ENCODE measurements around the gene TSPAN5. TPM values are rescaled to one million over a fixed set of nuclear protein-coding genes. Genes with fewer than 3 reads are reported as not detected.

The TSPAN5 gene
- total RNA-seq, 1 donor from 2014 or later = 21.8 TPM

GRCh38 chr4:98641376-98641775 is 17.0 kb downstream of the TSPAN5 start:
- H3K4me1 Mint-ChIP-seq (ENCODE audit: unreplicated experiment) = peaks cover 12% of the 10 kb centered on the region
- H3K36me3 Mint-ChIP-seq (ENCODE audit: low read depth, unreplicated experiment) = no peaks in the 10 kb centered on the region
- no peaks in the 10 kb centered on the region for H3K9me3 Mint-ChIP-seq (ENCODE audit: unreplicated experiment)
- H3K4me3 Mint-ChIP-seq (ENCODE audit: unreplicated experiment) = no peak overlapping the region
- H3K27me3 Mint-ChIP-seq (ENCODE audit: unreplicated experiment) = no peaks in the 10 kb centered on the region
- TF ChIP-seq CTCF (IDR thresholded peaks at IDR 0.05; ENCODE audit: unreplicated experiment) = no peak
- H3K27ac Mint-ChIP-seq (ENCODE audit: unreplicated experiment) = no peak overlapping the region
- no peak for DNase-seq (ENCODE audit: low spot score)

- H3K27ac Mint-ChIP-seq (ENCODE audit: unreplicated experiment) = no peak overlapping the region
- DNase-seq (ENCODE audit: low spot score) = no peak
- H3K27me3 Mint-ChIP-seq (ENCODE audit: unreplicated experiment) = no peaks in the 10 kb centered on the region
- no peaks in the 10 kb centered on the region for H3K36me3 Mint-ChIP-seq (ENCODE audit: low read depth, unreplicated experiment)
- H3K4me3 Mint-ChIP-seq (ENCODE audit: unreplicated experiment) = no peak overlapping the region
- no peaks in the 10 kb centered on the region for H3K9me3 Mint-ChIP-seq (ENCODE audit: unreplicated experiment)
- H3K4me1 Mint-ChIP-seq (ENCODE audit: unreplicated experiment) = peaks cover 6% of the 10 kb centered on the region
- TF ChIP-seq CTCF (IDR thresholded peaks at IDR 0.05; ENCODE audit: unreplicated experiment) = no peak
Measured at GRCh38 chr4:98639523-98639922, 18.9 kb downstream of the TSPAN5 start.

GRCh38 chr4:98639108-98639507 is 19.3 kb downstream of the TSPAN5 start:
- no peak overlapping the region for H3K4me3 Mint-ChIP-seq (ENCODE audit: unreplicated experiment)
- peaks cover 4% of the 10 kb centered on the region for H3K4me1 Mint-ChIP-seq (ENCODE audit: unreplicated experiment)
- no peak for DNase-seq (ENCODE audit: low spot score)
- TF ChIP-seq CTCF (IDR thresholded peaks at IDR 0.05; ENCODE audit: unreplicated experiment) = no peak
- no peak overlapping the region for H3K27ac Mint-ChIP-seq (ENCODE audit: unreplicated experiment)
- no peaks in the 10 kb centered on the region for H3K27me3 Mint-ChIP-seq (ENCODE audit: unreplicated experiment)
- H3K9me3 Mint-ChIP-seq (ENCODE audit: unreplicated experiment) = no peaks in the 10 kb centered on the region
- no peaks in the 10 kb centered on the region for H3K36me3 Mint-ChIP-seq (ENCODE audit: low read depth, unreplicated experiment)

GRCh38 chr4:98638661-98639060 is 19.8 kb downstream of the TSPAN5 start:
- Mint-ChIP-seq H3K4me1 (ENCODE audit: unreplicated experiment) (no peaks in the 10 kb centered on the region), H3K9me3 (ENCODE audit: unreplicated experiment) (no peaks in the 10 kb centered on the region), H3K27ac (ENCODE audit: unreplicated experiment) (no peak overlapping the region), H3K4me3 (ENCODE audit: unreplicated experiment) (no peak overlapping the region), H3K36me3 (ENCODE audit: low read depth, unreplicated experiment) (no peaks in the 10 kb centered on the region), H3K27me3 (ENCODE audit: unreplicated experiment) (no peaks in the 10 kb centered on the region)
- DNase-seq (ENCODE audit: low spot score) = no peak
- TF ChIP-seq CTCF (IDR thresholded peaks at IDR 0.05; ENCODE audit: unreplicated experiment) = no peak

GRCh38 chr4:98634061-98634460 is 24.4 kb downstream of the TSPAN5 start:
- DNase-seq (ENCODE audit: low spot score) = no peak

More at GRCh38 chr4:98634061-98634460, 24.4 kb downstream of the TSPAN5 start:
- Mint-ChIP-seq H3K36me3 (ENCODE audit: low read depth, unreplicated experiment) (no peaks in the 10 kb centered on the region), H3K9me3 (ENCODE audit: unreplicated experiment) (no peaks in the 10 kb centered on the region), H3K4me3 (ENCODE audit: unreplicated experiment) (no peak overlapping the region), H3K27me3 (ENCODE audit: unreplicated experiment) (no peaks in the 10 kb centered on the region), H3K27ac (ENCODE audit: unreplicated experiment) (no peak overlapping the region), H3K4me1 (ENCODE audit: unreplicated experiment) (peaks cover 2% of the 10 kb centered on the region)
- TF ChIP-seq CTCF (IDR thresholded peaks at IDR 0.05; ENCODE audit: unreplicated experiment) = no peak

Data from endothelial cell (in vitro differentiated cells).